Measurements from ENCODE around the gene AKIRIN2.

DNA sequence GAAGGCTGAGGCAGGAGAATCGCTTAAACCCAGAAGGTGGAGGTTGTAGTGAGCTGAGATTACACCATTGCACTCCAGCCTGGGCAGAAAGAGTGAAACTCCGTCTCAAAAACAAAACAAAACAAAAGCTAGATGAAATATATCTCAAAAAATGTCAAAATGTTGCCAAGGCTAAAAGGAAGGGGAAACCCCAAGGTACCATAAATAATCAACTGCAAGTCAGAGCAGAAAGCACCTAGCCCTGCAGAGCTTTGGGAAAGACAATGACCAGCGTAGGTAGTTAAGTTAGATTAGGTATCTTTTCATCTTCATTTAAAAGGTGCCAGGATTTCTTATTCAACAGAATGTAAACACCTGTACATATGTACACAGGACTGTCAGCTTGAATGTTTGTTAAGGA is 33.0 kb downstream of the AKIRIN2 start:
- TF ChIP-seq, protein P1, sequence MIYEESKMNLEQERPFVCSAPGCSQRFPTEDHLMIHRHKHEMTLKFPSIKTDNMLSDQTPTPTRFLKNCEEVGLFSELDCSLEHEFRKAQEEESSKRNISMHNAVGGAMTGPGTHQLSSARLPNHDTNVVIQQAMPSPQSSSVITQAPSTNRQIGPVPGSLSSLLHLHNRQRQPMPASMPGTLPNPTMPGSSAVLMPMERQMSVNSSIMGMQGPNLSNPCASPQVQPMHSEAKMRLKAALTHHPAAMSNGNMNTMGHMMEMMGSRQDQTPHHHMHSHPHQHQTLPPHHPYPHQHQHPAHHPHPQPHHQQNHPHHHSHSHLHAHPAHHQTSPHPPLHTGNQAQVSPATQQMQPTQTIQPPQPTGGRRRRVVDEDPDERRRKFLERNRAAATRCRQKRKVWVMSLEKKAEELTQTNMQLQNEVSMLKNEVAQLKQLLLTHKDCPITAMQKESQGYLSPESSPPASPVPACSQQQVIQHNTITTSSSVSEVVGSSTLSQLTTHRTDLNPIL (CRISPR knock-in tag; IDR thresholded peaks at IDR 0.05; ENCODE audit: low read depth) = no peak
- TF ChIP-seq ZNF565 (CRISPR knock-in tag; conservative IDR thresholded peaks at IDR 0.05; ENCODE audit: low read depth) (no peak), RARB (CRISPR knock-in tag; IDR thresholded peaks at IDR 0.05) (no peak), ZNF70 (CRISPR knock-in tag; IDR thresholded peaks at IDR 0.05) (no peak), OSR1 (CRISPR knock-in tag; IDR thresholded peaks at IDR 0.05) (no peak), ZNF8 (CRISPR knock-in tag; IDR thresholded peaks at IDR 0.05) (no peak), ZFP3 (CRISPR knock-in tag; IDR thresholded peaks at IDR 0.05) (no peak), BACH2 (CRISPR knock-in tag; IDR thresholded peaks at IDR 0.05; ENCODE audit: borderline replicate concordance) (no peak)
- TF ChIP-seq, protein P2, sequence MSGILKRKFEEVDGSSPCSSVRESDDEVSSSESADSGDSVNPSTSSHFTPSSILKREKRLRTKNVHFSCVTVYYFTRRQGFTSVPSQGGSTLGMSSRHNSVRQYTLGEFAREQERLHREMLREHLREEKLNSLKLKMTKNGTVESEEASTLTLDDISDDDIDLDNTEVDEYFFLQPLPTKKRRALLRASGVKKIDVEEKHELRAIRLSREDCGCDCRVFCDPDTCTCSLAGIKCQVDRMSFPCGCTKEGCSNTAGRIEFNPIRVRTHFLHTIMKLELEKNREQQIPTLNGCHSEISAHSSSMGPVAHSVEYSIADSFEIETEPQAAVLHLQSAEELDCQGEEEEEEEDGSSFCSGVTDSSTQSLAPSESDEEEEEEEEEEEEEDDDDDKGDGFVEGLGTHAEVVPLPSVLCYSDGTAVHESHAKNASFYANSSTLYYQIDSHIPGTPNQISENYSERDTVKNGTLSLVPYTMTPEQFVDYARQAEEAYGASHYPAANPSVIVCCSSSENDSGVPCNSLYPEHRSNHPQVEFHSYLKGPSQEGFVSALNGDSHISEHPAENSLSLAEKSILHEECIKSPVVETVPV (CRISPR knock-in tag; IDR thresholded peaks at IDR 0.05) = no peak
- TF ChIP-seq, protein P3, sequence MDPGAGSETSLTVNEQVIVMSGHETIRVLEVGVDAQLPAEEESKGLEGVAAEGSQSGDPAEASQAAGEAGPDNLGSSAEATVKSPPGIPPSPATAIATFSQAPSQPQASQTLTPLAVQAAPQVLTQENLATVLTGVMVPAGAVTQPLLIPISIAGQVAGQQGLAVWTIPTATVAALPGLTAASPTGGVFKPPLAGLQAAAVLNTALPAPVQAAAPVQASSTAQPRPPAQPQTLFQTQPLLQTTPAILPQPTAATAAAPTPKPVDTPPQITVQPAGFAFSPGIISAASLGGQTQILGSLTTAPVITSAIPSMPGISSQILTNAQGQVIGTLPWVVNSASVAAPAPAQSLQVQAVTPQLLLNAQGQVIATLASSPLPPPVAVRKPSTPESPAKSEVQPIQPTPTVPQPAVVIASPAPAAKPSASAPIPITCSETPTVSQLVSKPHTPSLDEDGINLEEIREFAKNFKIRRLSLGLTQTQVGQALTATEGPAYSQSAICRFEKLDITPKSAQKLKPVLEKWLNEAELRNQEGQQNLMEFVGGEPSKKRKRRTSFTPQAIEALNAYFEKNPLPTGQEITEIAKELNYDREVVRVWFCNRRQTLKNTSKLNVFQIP (CRISPR knock-in tag; IDR thresholded peaks at IDR 0.05; ENCODE audit: borderline replicate concordance, low read depth) = no peak
